Choroid plexus epithelial cell (primary cell): ENCODE results near the gene SGSH.

ENCODE experiments used
- DNase-seq: peaks from one replicate; pipeline ENCODE4 v3.0.0-alpha.2; 2010; ENCODE audit warnings: low read depth
- H3K4me3 ChIP-seq: 2 replicates; pipeline ENCODE4 v1.5.1; 2011; ENCODE audit warnings: low read depth, mild to moderate bottlenecking, control low read depth, low read length, moderate library complexity
- CTCF ChIP-seq: conservative IDR thresholded peaks from 2 replicates; pipeline ENCODE4 v1.5.1; 2011; ENCODE audit warnings: low read depth, mild to moderate bottlenecking, control low read depth, inconsistent platforms, low read length, moderate library complexity

Gene SGSH

GRCh38 chr17:80220054-80220735, at the start of gene SGSH, which contains the start of gene SLC26A11:
TSS of gene SGSH (minus strand) at chr17:80220333. CDS start at chr17:80220313, 20 bp downstream.
TSS of gene SLC26A11 (plus strand) at chr17:80220427. CDS start at chr17:80221561, 1,134 bp downstream.
- peak; percentile 58 for DNase-seq
- peak within 1 kb of the TSS; percentile 80 for H3K4me3 ChIP-seq
- TF ChIP-seq CTCF: no peak

DNA sequence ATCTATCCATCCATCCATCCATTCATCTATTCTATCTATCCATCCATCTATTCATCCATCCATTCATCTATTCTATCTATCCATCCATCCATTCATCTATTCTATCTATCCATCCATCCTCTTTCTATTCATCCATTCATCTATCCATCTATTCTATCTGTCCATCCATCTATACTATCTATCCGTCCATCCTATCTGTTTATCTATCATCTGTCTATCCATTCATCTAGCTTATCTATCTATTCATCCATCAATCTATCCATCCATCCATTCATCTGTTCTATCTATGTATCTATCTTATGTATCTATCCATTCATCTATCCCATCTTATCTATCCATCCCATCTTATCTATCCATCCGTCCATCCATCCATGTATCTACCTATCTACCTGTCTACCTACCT, 49.3 kb upstream of the SGSH start:
- no peak for DNase-seq
- H3K4me3 ChIP-seq: no peak overlapping the region
- no peak for TF ChIP-seq CTCF

DNA sequence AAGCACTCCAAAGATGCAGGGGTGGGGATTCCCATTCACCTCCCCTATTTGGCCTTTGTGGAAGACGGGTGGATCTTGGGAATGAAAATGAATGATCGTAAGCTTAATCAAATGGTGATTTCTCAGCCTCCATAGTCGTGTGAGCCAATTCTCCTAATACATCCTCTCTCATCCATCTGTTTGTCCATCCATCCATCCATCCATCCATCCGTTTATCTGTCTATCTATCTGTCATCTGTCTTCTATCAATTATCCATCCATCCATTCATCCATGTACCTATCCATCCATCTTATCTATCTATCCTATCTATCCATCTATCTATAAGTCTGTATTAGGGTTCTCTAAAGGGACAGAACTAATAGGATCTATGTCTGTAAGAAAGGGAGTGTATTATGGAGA, 48.3 kb upstream of the SGSH start:
- TF ChIP-seq CTCF: no peak
- no peak for DNase-seq
- H3K4me3 ChIP-seq: no peak overlapping the region

- DNase-seq: no peak
- TF ChIP-seq CTCF: no peak
These were observed 47.3 kb upstream of the SGSH start for GRCh38 chr17:80267391-80267790.

GRCh38 chr17:80265205-80266068, 45.3 kb upstream of the SGSH start:
- no peak overlapping the region for H3K4me3 ChIP-seq
- no peak for DNase-seq
- no peak for TF ChIP-seq CTCF

More at GRCh38 chr17:80267391-80267790, 47.3 kb upstream of the SGSH start:
- H3K4me3 ChIP-seq: no peak overlapping the region

DNA sequence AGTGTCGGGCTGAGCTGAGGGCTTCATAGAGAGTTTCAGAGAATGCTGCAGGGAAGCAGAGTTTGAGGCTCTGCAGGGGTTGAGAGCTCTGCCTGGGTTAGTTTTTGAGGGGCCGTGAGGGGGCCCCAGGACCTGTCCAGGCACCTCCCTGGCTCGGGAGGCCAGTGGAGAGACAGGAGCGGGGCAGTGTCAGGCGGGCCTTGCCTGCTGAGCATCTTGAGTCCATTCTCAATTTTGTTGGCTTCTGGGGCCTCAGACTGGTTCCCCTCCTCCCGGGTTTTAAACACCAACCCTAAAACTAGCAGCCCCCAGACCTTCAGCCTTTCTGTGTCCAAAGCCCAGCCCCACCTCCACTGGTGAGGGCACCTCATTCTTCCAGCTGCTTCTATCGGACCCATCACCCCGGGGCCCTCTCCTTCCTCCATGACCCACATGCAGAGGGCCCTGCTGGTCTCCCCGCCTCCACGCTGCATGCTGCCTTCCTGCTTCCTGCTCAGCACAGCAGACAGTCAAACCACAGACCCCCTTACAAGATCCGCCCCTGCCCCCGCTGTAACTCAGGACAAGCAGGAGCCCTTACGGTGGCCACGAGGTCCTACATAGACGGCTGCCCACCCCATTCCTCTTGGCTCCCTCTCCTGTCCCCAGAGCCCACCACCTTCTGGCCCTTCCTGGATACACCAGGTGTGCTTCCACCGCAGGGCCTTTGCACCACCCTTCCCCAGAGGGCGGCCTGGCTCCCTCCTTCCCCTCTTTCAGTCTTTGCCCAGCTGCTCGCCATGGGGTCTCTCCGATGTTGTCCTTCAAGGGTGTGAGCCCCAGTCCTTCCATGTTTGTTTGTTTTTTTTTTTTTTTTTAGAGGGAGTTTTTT, 44.3 kb upstream of the SGSH start:
- no peak for TF ChIP-seq CTCF
- H3K4me3 ChIP-seq: peak overlapping the region; percentile 54
- DNase-seq: no peak
